ENCODE data around the gene OR11H7. TPM values are rescaled to one million over a fixed set of nuclear protein-coding genes. Genes with fewer than 3 reads are reported as not detected.
"Not testable (repeated sequence)": the region's sequence is repeated elsewhere in the genome, so short reads cannot be mapped to it uniquely, and the experiment has no call there.

Gene OR11H7
- total RNA-seq, 2 experiments from 2014 or later = not detected

GRCh38 chr14:20191396-20191795 lies 37.4 kb upstream of the OR11H7 start:
- POLR2A ChIA-PET = no interaction called here
- DNase-seq (ENCODE audit: low spot score) = no peak
- no peaks in the 10 kb centered on the region for H3K36me3 ChIP-seq (ENCODE audit: insufficient read depth, low read length)
- no peaks in the 10 kb centered on the region for H3K4me1 ChIP-seq (ENCODE audit: insufficient read depth, low read length, poor library complexity, severe bottlenecking)
- H3K4me3 ChIP-seq (ENCODE audit: low read depth, low read length, poor library complexity, severe bottlenecking) = no peak overlapping the region
- intact Hi-C loops (cut with micrococcal nuclease; ENCODE audit: unreplicated experiment) = no loop called here
- H3K9me3 ChIP-seq (ENCODE audit: low read length) = no peaks in the 10 kb centered on the region
- H2AFZ ChIP-seq (ENCODE audit: low read length) = no peak overlapping the region
- CTCF ChIA-PET (ENCODE audit: unreplicated experiment) = no interaction called here
- H3K27ac ChIP-seq (ENCODE audit: low read depth, low read length, poor library complexity, severe bottlenecking) = no peak overlapping the region
- no peaks in the 10 kb centered on the region for H3K79me2 ChIP-seq (ENCODE audit: insufficient read depth, low read depth, low read length)
- no peaks in the 10 kb centered on the region for H4K20me1 ChIP-seq (ENCODE audit: insufficient read depth, low read length)
- TF ChIP-seq CTCF (conservative IDR thresholded peaks at IDR 0.05; ENCODE audit: low read length) = no peak
- no peak for TF ChIP-seq EZH2phosphoT487 (IDR thresholded peaks at IDR 0.05; ENCODE audit: borderline replicate concordance, low read depth, low read length)
- no TSS peak for BruUV-seq (replicated peaks)
- no peak overlapping the region for H3K4me2 ChIP-seq (ENCODE audit: low read length)
- H3K9me2 ChIP-seq (ENCODE audit: insufficient read depth, low read length) = no peaks in the 10 kb centered on the region

DNA sequence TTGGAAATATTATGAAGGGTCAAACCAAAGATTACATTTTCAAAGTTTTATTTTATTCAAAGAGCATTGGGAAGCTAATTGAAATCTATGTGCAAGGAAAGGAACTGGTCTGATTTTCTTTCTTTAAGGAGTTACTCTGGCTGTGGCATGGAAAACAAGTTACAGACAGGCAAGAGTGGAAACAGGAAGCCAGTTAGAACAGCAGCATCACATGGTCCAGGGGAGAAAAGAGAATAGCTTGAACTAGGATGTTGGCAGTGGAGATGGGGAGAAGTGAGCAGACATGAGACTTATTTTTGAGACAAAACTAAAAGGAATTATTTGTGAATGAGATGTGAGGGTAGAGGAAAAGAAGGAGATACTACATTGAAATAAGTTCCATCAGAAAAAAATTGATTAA lies 34.7 kb upstream of the OR11H7 start:
- Histone ChIP-seq H3K27ac (ENCODE audit: low read depth, low read length, poor library complexity, severe bottlenecking) (no peak overlapping the region), H3K79me2 (ENCODE audit: insufficient read depth, low read depth, low read length) (no peaks in the 10 kb centered on the region), H3K4me2 (ENCODE audit: low read length) (no peak overlapping the region), H4K20me1 (ENCODE audit: insufficient read depth, low read length) (no peaks in the 10 kb centered on the region), H3K9me3 (ENCODE audit: low read length) (no peaks in the 10 kb centered on the region), H3K9me2 (ENCODE audit: insufficient read depth, low read length) (no peaks in the 10 kb centered on the region), H3K4me1 (ENCODE audit: insufficient read depth, low read length, poor library complexity, severe bottlenecking) (no peaks in the 10 kb centered on the region), H2AFZ (ENCODE audit: low read length) (no peak overlapping the region), H3K36me3 (ENCODE audit: insufficient read depth, low read length) (no peaks in the 10 kb centered on the region), H3K4me3 (ENCODE audit: low read depth, low read length, poor library complexity, severe bottlenecking) (no peak overlapping the region)
- ChIA-PET CTCF (ENCODE audit: unreplicated experiment) (no interaction called here), POLR2A (no interaction called here)
- no peak for DNase-seq (ENCODE audit: low spot score)
- TF ChIP-seq EZH2phosphoT487 (IDR thresholded peaks at IDR 0.05; ENCODE audit: borderline replicate concordance, low read depth, low read length) = no peak
- TF ChIP-seq CTCF (conservative IDR thresholded peaks at IDR 0.05; ENCODE audit: low read length) = no peak
- intact Hi-C loops (cut with micrococcal nuclease; ENCODE audit: unreplicated experiment) = no loop called here
- BruUV-seq (replicated peaks) = no TSS peak

DNA sequence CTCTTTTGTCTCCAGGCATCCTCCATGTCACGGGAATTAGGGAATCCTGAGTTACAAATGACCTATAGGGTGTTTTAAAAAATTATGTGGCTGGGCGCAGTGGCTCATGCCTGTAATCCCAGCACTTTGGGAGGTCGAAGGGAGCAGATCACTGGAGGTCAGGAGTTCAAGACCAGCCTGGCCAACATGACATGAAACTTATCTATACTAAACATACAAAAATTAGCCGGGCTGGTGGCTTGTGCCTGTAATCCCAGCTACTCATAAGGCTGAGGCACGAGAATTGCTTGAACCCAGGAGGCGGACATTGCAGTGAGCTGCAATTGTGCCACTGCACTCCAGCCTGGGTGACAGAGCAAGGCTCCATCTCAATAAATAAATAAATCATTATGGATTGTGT lies 33.6 kb upstream of the OR11H7 start:
- H2AFZ ChIP-seq (ENCODE audit: low read length); H3K4me3 ChIP-seq (ENCODE audit: low read depth, low read length, poor library complexity, severe bottlenecking); H3K4me2 ChIP-seq (ENCODE audit: low read length); H3K79me2 ChIP-seq (ENCODE audit: insufficient read depth, low read depth, low read length); H3K9me2 ChIP-seq (ENCODE audit: insufficient read depth, low read length); H3K4me1 ChIP-seq (ENCODE audit: insufficient read depth, low read length, poor library complexity, severe bottlenecking); POLR2A ChIA-PET; DNase-seq (ENCODE audit: low spot score); intact Hi-C loops (cut with micrococcal nuclease; ENCODE audit: unreplicated experiment); H3K27ac ChIP-seq (ENCODE audit: low read depth, low read length, poor library complexity, severe bottlenecking); H3K36me3 ChIP-seq (ENCODE audit: insufficient read depth, low read length); H3K9me3 ChIP-seq (ENCODE audit: low read length); BruUV-seq (replicated peaks); CTCF ChIA-PET (ENCODE audit: unreplicated experiment); H4K20me1 ChIP-seq (ENCODE audit: insufficient read depth, low read length): not testable (repeated sequence)

Data from OCI-LY7 (cell line).